ENCODE results near the gene NRP2.

NRP2 gene

DNA sequence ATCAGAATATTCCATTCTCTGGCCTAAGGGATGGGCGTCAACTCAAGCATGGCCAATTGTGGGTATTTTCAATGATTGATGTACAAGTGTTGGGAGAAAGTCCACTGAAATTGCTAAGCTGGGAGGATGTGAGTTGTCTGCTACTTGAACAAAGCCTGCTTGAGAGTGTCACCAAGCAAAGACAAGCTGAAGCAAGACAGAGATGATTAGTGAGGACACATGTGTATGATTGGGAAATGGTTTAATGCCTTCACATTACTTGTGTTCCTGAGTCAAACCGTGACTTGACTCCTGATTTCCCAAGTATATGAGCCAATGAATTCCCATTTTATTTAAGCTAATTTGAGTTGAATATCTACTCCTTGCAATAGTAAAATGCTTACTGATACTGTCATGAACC, 23.7 kb upstream of the NRP2 start:
- Histone ChIP-seq H3K18ac (ENCODE audit: low read length) (no peak overlapping the region), H3K4me2 (ENCODE audit: insufficient read depth, low read length, poor library complexity, severe bottlenecking) (no peak overlapping the region), H2BK120ac (ENCODE audit: low read depth, low read length) (no peak overlapping the region), H3K36me3 (replicated peaks in 1 of 2; ENCODE audit: control insufficient read depth in 2 of 2, insufficient read depth in 2 of 2, low read length in 2 of 2) (no peaks in the 10 kb centered on the region), H2BK5ac (ENCODE audit: low read length) (no peak overlapping the region), H2BK12ac (ENCODE audit: low read length) (no peak overlapping the region), H3K79me1 (ENCODE audit: low read depth, low read length) (no peaks in the 10 kb centered on the region), H3K4me1 (ENCODE audit: control insufficient read depth in 2 of 2, insufficient read depth in 1 of 2, low read depth in 1 of 2, low read length in 2 of 2) (peaks cover 7 to 8% of the 10 kb centered on the region in 2 donors), H3K14ac (ENCODE audit: low read length) (no peak overlapping the region), H3K9me3 (replicated peaks in 1 of 2; ENCODE audit: control insufficient read depth in 2 of 2, insufficient read depth in 1 of 2, low read depth in 1 of 2, low read length in 2 of 2) (peaks cover 0 to 13% of the 10 kb centered on the region in 2 donors), H4K91ac (ENCODE audit: low read depth, low read length, poor library complexity) (no peak overlapping the region), H3K4me3 (ENCODE audit: low read length in 2 of 2) (no peak overlapping the region), H3K27ac (replicated peaks; ENCODE audit: low read length) (no peak overlapping the region), H4K8ac (ENCODE audit: low read depth, low read length) (no peak overlapping the region), H2AK5ac (ENCODE audit: low read depth, low read length) (no peak overlapping the region), H3K27me3 (ENCODE audit: control insufficient read depth in 3 of 3, insufficient read depth in 3 of 3, low read depth in 1 of 3, low read length in 3 of 3) (peaks cover 0 to 47% (median 0%) of the 10 kb centered on the region in 3 experiments), H3K9ac (ENCODE audit: low read depth, low read length, poor library complexity) (no peak overlapping the region), H3K23ac (ENCODE audit: low read depth, low read length, poor library complexity) (no peak overlapping the region), H2AFZ (ENCODE audit: low read length) (no peak overlapping the region), H3K4ac (ENCODE audit: low read length) (no peak overlapping the region), H2BK15ac (ENCODE audit: low read length) (no peak overlapping the region)
- WGBS, 2 donors (ENCODE audit: extremely low coverage in 2 of 2, insufficient read length in 2 of 2, insufficient replicate concordance in 1 of 2): no CpG with 5 or more reads among the region's 2 CpGs
- DNase-seq (ENCODE audit: low spot score): no peak

DNA sequence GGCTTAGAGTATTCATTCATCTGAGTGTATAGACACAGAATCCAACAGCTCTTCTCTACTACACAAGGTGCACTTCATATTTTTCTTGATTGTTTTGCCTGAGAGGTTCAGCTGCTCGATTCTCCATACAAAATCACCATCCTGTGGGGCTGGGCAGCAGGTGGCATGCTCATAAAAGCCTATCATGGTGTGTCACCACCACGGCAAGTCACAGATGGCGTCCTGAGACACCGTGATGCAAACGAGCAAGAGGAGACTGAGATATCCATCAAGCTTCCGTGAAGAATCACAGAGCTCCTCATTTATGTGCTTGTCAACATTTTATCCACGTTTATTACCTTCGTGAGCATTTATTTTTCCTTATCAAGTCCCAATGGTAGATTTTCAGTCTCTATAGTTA, 22.4 kb upstream of the NRP2 start:
- no peak overlapping the region for H2BK5ac ChIP-seq (ENCODE audit: low read length)
- no peak overlapping the region for H4K91ac ChIP-seq (ENCODE audit: low read depth, low read length, poor library complexity)
- H3K9me3 ChIP-seq (replicated peaks in 1 of 2; ENCODE audit: control insufficient read depth in 2 of 2, insufficient read depth in 1 of 2, low read depth in 1 of 2, low read length in 2 of 2): peaks cover 0 to 16% of the 10 kb centered on the region in 2 donors
- no peaks in the 10 kb centered on the region for H3K79me1 ChIP-seq (ENCODE audit: low read depth, low read length)
- H2BK12ac ChIP-seq (ENCODE audit: low read length): no peak overlapping the region
- H2BK120ac ChIP-seq (ENCODE audit: low read depth, low read length): no peak overlapping the region
- H3K18ac ChIP-seq (ENCODE audit: low read length): no peak overlapping the region
- H3K9ac ChIP-seq (ENCODE audit: low read depth, low read length, poor library complexity): no peak overlapping the region
- H2AK5ac ChIP-seq (ENCODE audit: low read depth, low read length): no peak overlapping the region
- no peak overlapping the region for H3K4ac ChIP-seq (ENCODE audit: low read length)
- no peak overlapping the region for H3K4me2 ChIP-seq (ENCODE audit: insufficient read depth, low read length, poor library complexity, severe bottlenecking)
- no peak overlapping the region for H2BK15ac ChIP-seq (ENCODE audit: low read length)
- H3K14ac ChIP-seq (ENCODE audit: low read length): no peak overlapping the region
- H3K36me3 ChIP-seq (replicated peaks in 1 of 2; ENCODE audit: control insufficient read depth in 2 of 2, insufficient read depth in 2 of 2, low read length in 2 of 2): no peaks in the 10 kb centered on the region
- H4K8ac ChIP-seq (ENCODE audit: low read depth, low read length): no peak overlapping the region
- no peak overlapping the region for H3K27ac ChIP-seq (replicated peaks; ENCODE audit: low read length)
- H3K23ac ChIP-seq (ENCODE audit: low read depth, low read length, poor library complexity): no peak overlapping the region
- no peak overlapping the region for H2AFZ ChIP-seq (ENCODE audit: low read length)
- no peak overlapping the region for H3K4me3 ChIP-seq (ENCODE audit: low read length in 2 of 2)
- WGBS, 2 donors (ENCODE audit: extremely low coverage in 2 of 2, insufficient read length in 2 of 2, insufficient replicate concordance in 1 of 2): no CpG with 5 or more reads among the region's 8 CpGs
- H3K27me3 ChIP-seq (ENCODE audit: control insufficient read depth in 3 of 3, insufficient read depth in 3 of 3, low read depth in 1 of 3, low read length in 3 of 3): peaks cover 0 to 58% (median 0%) of the 10 kb centered on the region in 3 experiments
- no peak for DNase-seq (ENCODE audit: low spot score)
- peaks cover 7 to 8% of the 10 kb centered on the region in 2 donors for H3K4me1 ChIP-seq (ENCODE audit: control insufficient read depth in 2 of 2, insufficient read depth in 1 of 2, low read depth in 1 of 2, low read length in 2 of 2)

DNA sequence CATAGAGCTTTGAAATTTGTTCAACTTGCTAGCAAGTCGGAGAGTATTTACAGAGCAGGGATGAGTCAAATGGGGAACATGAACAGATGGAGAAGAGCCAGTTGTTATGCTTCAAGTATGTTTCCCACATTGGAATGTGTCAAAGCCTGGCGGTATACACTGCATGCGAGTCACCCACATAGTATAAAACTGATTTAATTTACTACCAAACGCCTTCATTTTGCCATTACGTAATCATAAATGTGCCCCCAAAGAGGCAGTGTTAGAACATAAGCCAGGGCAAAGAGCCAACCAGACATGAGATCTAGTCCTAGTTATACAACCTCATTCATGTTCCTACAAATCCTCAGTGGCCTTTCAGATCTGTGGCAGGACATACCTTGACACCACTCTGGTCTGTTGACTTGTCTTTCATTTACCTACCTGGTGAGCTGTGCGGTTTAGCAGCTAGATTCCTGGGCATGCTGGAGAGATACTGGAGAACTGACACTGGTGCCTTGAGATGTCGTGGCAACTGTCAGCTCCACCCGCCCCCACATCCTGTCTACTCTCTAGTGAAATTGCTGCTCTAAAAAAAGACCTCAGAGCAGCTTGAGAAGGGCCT, 21.7 kb upstream of the NRP2 start:
- no peak overlapping the region for H3K4ac ChIP-seq (ENCODE audit: low read length)
- H2BK120ac ChIP-seq (ENCODE audit: low read depth, low read length): no peak overlapping the region
- H3K27ac ChIP-seq (replicated peaks; ENCODE audit: low read length): no peak overlapping the region
- H2AK5ac ChIP-seq (ENCODE audit: low read depth, low read length): no peak overlapping the region
- H3K4me2 ChIP-seq (ENCODE audit: insufficient read depth, low read length, poor library complexity, severe bottlenecking): no peak overlapping the region
- DNase-seq (ENCODE audit: low spot score): no peak
- H3K79me1 ChIP-seq (ENCODE audit: low read depth, low read length): no peaks in the 10 kb centered on the region
- no peak overlapping the region for H2BK15ac ChIP-seq (ENCODE audit: low read length)
- no peak overlapping the region for H3K4me3 ChIP-seq (ENCODE audit: low read length in 2 of 2)
- peaks cover 0 to 58% (median 0%) of the 10 kb centered on the region in 3 experiments for H3K27me3 ChIP-seq (ENCODE audit: control insufficient read depth in 3 of 3, insufficient read depth in 3 of 3, low read depth in 1 of 3, low read length in 3 of 3)
- WGBS, 2 donors (ENCODE audit: extremely low coverage in 2 of 2, insufficient read length in 2 of 2, insufficient replicate concordance in 1 of 2): no CpG with 5 or more reads among the region's 8 CpGs
- H2BK12ac ChIP-seq (ENCODE audit: low read length): no peak overlapping the region
- no peaks in the 10 kb centered on the region for H3K36me3 ChIP-seq (replicated peaks in 1 of 2; ENCODE audit: control insufficient read depth in 2 of 2, insufficient read depth in 2 of 2, low read length in 2 of 2)
- H3K9me3 ChIP-seq (replicated peaks in 1 of 2; ENCODE audit: control insufficient read depth in 2 of 2, insufficient read depth in 1 of 2, low read depth in 1 of 2, low read length in 2 of 2): peaks cover 0 to 16% of the 10 kb centered on the region in 2 donors
- no peak overlapping the region for H4K91ac ChIP-seq (ENCODE audit: low read depth, low read length, poor library complexity)
- no peak overlapping the region for H2AFZ ChIP-seq (ENCODE audit: low read length)
- no peak overlapping the region for H3K18ac ChIP-seq (ENCODE audit: low read length)
- no peak overlapping the region for H4K8ac ChIP-seq (ENCODE audit: low read depth, low read length)
- peaks cover 7 to 8% of the 10 kb centered on the region in 2 donors for H3K4me1 ChIP-seq (ENCODE audit: control insufficient read depth in 2 of 2, insufficient read depth in 1 of 2, low read depth in 1 of 2, low read length in 2 of 2)
- H3K23ac ChIP-seq (ENCODE audit: low read depth, low read length, poor library complexity): no peak overlapping the region
- H3K14ac ChIP-seq (ENCODE audit: low read length): no peak overlapping the region
- H2BK5ac ChIP-seq (ENCODE audit: low read length): no peak overlapping the region
- H3K9ac ChIP-seq (ENCODE audit: low read depth, low read length, poor library complexity): no peak overlapping the region

DNA sequence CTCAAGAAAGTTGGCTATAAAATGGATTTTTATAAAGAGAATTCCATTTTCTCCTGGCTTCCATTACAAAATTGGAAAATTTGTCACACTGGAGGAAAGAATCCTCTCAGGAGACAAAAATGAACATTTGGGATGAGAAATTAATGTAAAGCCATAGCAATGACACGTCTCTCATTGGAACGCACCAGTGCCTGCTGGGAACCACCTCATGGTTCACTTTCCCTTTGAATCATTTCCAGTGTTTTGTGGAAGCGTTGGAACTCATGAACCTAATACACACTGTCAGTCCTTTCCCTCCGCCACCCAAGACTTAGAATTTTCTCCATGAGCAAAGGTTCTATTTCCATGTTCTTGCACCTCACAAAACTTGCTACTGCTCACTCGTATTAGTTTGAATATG, 21.0 kb upstream of the NRP2 start:
- no peaks in the 10 kb centered on the region for H3K36me3 ChIP-seq (replicated peaks in 1 of 2; ENCODE audit: control insufficient read depth in 2 of 2, insufficient read depth in 2 of 2, low read length in 2 of 2)
- WGBS, 2 donors (ENCODE audit: extremely low coverage in 2 of 2, insufficient read length in 2 of 2, insufficient replicate concordance in 1 of 2): no CpG with 5 or more reads among the region's 5 CpGs
- no peak overlapping the region for H3K4ac ChIP-seq (ENCODE audit: low read length)
- H3K4me2 ChIP-seq (ENCODE audit: insufficient read depth, low read length, poor library complexity, severe bottlenecking): no peak overlapping the region
- no peak overlapping the region for H3K23ac ChIP-seq (ENCODE audit: low read depth, low read length, poor library complexity)
- no peak overlapping the region for H3K4me3 ChIP-seq (ENCODE audit: low read length in 2 of 2)
- H4K91ac ChIP-seq (ENCODE audit: low read depth, low read length, poor library complexity): no peak overlapping the region
- no peak overlapping the region for H4K8ac ChIP-seq (ENCODE audit: low read depth, low read length)
- H2AK5ac ChIP-seq (ENCODE audit: low read depth, low read length): no peak overlapping the region
- H3K27ac ChIP-seq (replicated peaks; ENCODE audit: low read length): no peak overlapping the region
- H3K14ac ChIP-seq (ENCODE audit: low read length): no peak overlapping the region
- H3K9me3 ChIP-seq (replicated peaks in 1 of 2; ENCODE audit: control insufficient read depth in 2 of 2, insufficient read depth in 1 of 2, low read depth in 1 of 2, low read length in 2 of 2): peaks cover 0 to 18% of the 10 kb centered on the region in 2 donors
- no peak overlapping the region for H2AFZ ChIP-seq (ENCODE audit: low read length)
- H3K9ac ChIP-seq (ENCODE audit: low read depth, low read length, poor library complexity): no peak overlapping the region
- H3K4me1 ChIP-seq (ENCODE audit: control insufficient read depth in 2 of 2, insufficient read depth in 1 of 2, low read depth in 1 of 2, low read length in 2 of 2): peaks cover 4 to 5% of the 10 kb centered on the region in 2 donors
- peaks cover 0 to 58% (median 0%) of the 10 kb centered on the region in 3 experiments for H3K27me3 ChIP-seq (ENCODE audit: control insufficient read depth in 3 of 3, insufficient read depth in 3 of 3, low read depth in 1 of 3, low read length in 3 of 3)
- H3K18ac ChIP-seq (ENCODE audit: low read length): no peak overlapping the region
- H2BK12ac ChIP-seq (ENCODE audit: low read length): no peak overlapping the region
- H2BK120ac ChIP-seq (ENCODE audit: low read depth, low read length): no peak overlapping the region
- H3K79me1 ChIP-seq (ENCODE audit: low read depth, low read length): no peaks in the 10 kb centered on the region
- H2BK15ac ChIP-seq (ENCODE audit: low read length): no peak overlapping the region
- DNase-seq (ENCODE audit: low spot score): no peak
- no peak overlapping the region for H2BK5ac ChIP-seq (ENCODE audit: low read length)

All from neuronal stem cell (in vitro differentiated cells).